HepG2 (cell line): ENCODE results near the gene MROH2A. TPM values are rescaled to one million over a fixed set of nuclear protein-coding genes. Genes with fewer than 3 reads are reported as not detected.

Experiments
- ELF3 ChIP-seq: IDR thresholded peaks from 2 replicates; pipeline ENCODE4 v1.6.1; 2016; ENCODE audit warnings: missing genetic modification reagents, missing compliant biosample characterization
- FOXP1 ChIP-seq, 2 experiments: fragments of 450-650 bp in 1 of 2; IDR thresholded peaks; 2 replicates each; pipeline ENCODE4 v1.6.1; 2017 to 2018; ENCODE audit warnings: antibody characterized with exemption in 1 of 2
- JDP2 ChIP-seq: sonication (generic); formaldehyde crosslinking; IDR thresholded peaks from 2 replicates; pipeline ENCODE4 v1.8.1; 2022; ENCODE audit warnings: missing genetic modification reagents, borderline replicate concordance
- JUN ChIP-seq: sonication (generic); formaldehyde crosslinking; IDR thresholded peaks from 2 replicates; pipeline ENCODE4 v1.4.0; 2020; ENCODE audit warnings: mild to moderate bottlenecking, missing genetic modification reagents
- NFE2L1 ChIP-seq: sonication (generic); formaldehyde crosslinking; IDR thresholded peaks from 2 replicates; pipeline ENCODE4 v1.4.0; 2020; ENCODE audit warnings: missing genetic modification reagents, mild to moderate bottlenecking, borderline replicate concordance
- NFYB ChIP-seq: sonication (generic); formaldehyde crosslinking; IDR thresholded peaks from 2 replicates; pipeline ENCODE4 v1.4.0; 2020; ENCODE audit warnings: missing genetic modification reagents
- NR2F1 ChIP-seq, 2 experiments: fragments of 450-650 bp in 1 of 2; formaldehyde crosslinking in 1 of 2; IDR thresholded peaks; 2 replicates each; pipeline versions ENCODE4 v1.5.0 to v1.6.1; 2016 to 2020; ENCODE audit warnings: mild to moderate bottlenecking in 1 of 2, missing compliant biosample characterization in 1 of 2, missing genetic modification reagents in 1 of 2, moderate library complexity in 1 of 2
- NR3C1 ChIP-seq: sonication (generic); formaldehyde crosslinking; IDR thresholded peaks from 2 replicates; pipeline ENCODE4 v1.4.0; 2020; ENCODE audit warnings: missing genetic modification reagents
- SOX5 ChIP-seq: IDR thresholded peaks from 2 replicates; pipeline ENCODE4 v1.6.1; 2016; ENCODE audit warnings: borderline replicate concordance
- SRSF1 ChIP-seq: fragments of 200-400 bp; formaldehyde crosslinking; optimal IDR thresholded peaks from 2 replicates; pipeline ENCODE3; 2017; ENCODE audit warnings: mild to moderate bottlenecking, low read depth, low read length, moderate library complexity
- TBL1XR1 ChIP-seq: fragments of 150-350 bp; IDR thresholded peaks from 2 replicates; pipeline ENCODE4 v1.6.1; 2014; ENCODE audit warnings: borderline replicate concordance, low read length; ENCODE audit not compliant: partially characterized antibody
- TBX3 ChIP-seq: fragments of 450-650 bp; IDR thresholded peaks from 2 replicates; pipeline ENCODE4 v1.6.1; 2017; ENCODE audit warnings: antibody characterized with exemption, mild to moderate bottlenecking, inconsistent platforms, borderline replicate concordance
- TCF12 ChIP-seq, 2 experiments: fragments of 450-650 bp in 1 of 2; sonication (generic) in 1 of 2; formaldehyde crosslinking in 1 of 2; IDR thresholded peaks; 2 replicates each; pipeline versions ENCODE4 v1.6.1 to v1.8.0; 2017 to 2022; ENCODE audit warnings: antibody characterized with exemption in 1 of 2, mild to moderate bottlenecking in 1 of 2, missing genetic modification reagents in 1 of 2, moderate library complexity in 1 of 2
- ZBTB21 ChIP-seq: sonication (generic); formaldehyde crosslinking; IDR thresholded peaks from 2 replicates; pipeline ENCODE4 v1.4.0; 2020; ENCODE audit warnings: missing genetic modification reagents
- ZC3H13 ChIP-seq: sonication (generic); formaldehyde crosslinking; IDR thresholded peaks from 2 replicates; pipeline ENCODE4 v1.8.1; 2023; ENCODE audit warnings: mild to moderate bottlenecking, missing genetic modification reagents, moderate library complexity
- ZEB1 ChIP-seq: IDR thresholded peaks from 2 replicates; pipeline ENCODE4 v1.6.1; 2012; ENCODE audit warnings: mild to moderate bottlenecking, low read depth, inconsistent platforms; ENCODE audit not compliant: insufficient replicate concordance
- ZFP90 ChIP-seq: sonication (generic); formaldehyde crosslinking; IDR thresholded peaks from 2 replicates; pipeline ENCODE4 v1.8.0; 2022; ENCODE audit warnings: missing genetic modification reagents, mild to moderate bottlenecking, inconsistent platforms, borderline replicate concordance
- ZNF3 ChIP-seq: IDR thresholded peaks from 2 replicates; pipeline ENCODE4 v1.7.0; 2017; ENCODE audit warnings: inconsistent platforms
- ZNF746 ChIP-seq: sonication (generic); formaldehyde crosslinking; IDR thresholded peaks from 2 replicates; pipeline ENCODE4 v1.8.0; 2022; ENCODE audit warnings: mild to moderate bottlenecking, missing genetic modification reagents
- ZNF747 ChIP-seq: sonication (generic); formaldehyde crosslinking; IDR thresholded peaks from 2 replicates; pipeline ENCODE4 v1.8.1; 2023; ENCODE audit warnings: missing genetic modification reagents, mild to moderate bottlenecking, borderline replicate concordance
- ZNF772 ChIP-seq: sonication (generic); formaldehyde crosslinking; IDR thresholded peaks from 2 replicates; pipeline ENCODE4 v1.5.0; 2020; ENCODE audit warnings: mild to moderate bottlenecking, missing genetic modification reagents
- ZNF790 ChIP-seq: sonication (generic); formaldehyde crosslinking; IDR thresholded peaks from 2 replicates; pipeline ENCODE4 v1.8.0; 2022; ENCODE audit warnings: missing genetic modification reagents, mild to moderate bottlenecking, borderline replicate concordance
- ZSCAN20 ChIP-seq: sonication (generic); formaldehyde crosslinking; IDR thresholded peaks from 2 replicates; pipeline ENCODE4 v1.4.0; 2020; ENCODE audit warnings: missing genetic modification reagents, mild to moderate bottlenecking, borderline replicate concordance
- polyA plus RNA-seq, 8 experiments: library from polyadenylated mRNA; depleted of rRNA in 3 of 8; stranded (reverse) in 7 of 8; unstranded in 1 of 8; fragments of >200 nt; fragmentation: Illumina TruSeq in 4 of 8; extraction: Trizol in 4 of 8; gene quantifications; 2 replicates each; pipeline versions ENCODE4 v1.2.1 to v1.2.3, GENCODE V29; 2011 to 2016; ENCODE audit warnings: low read depth in 4 of 8, missing spikeins in 1 of 8, mixed read lengths in 1 of 8; ENCODE audit not compliant: insufficient read depth in 1 of 8
- total RNA-seq, 5 experiments: library from RNA; depleted of rRNA; stranded (reverse); fragments of >200 nt; fragmentation: Illumina TruSeq; extraction: Trizol; gene quantifications; 2 replicates each; pipeline ENCODE4 v1.2.3, GENCODE V29; 2016; ENCODE audit warnings: low read depth in 1 of 5
- TF ChIP-seq, protein P1 (sequence below): sonication (generic); formaldehyde crosslinking; IDR thresholded peaks from 2 replicates; pipeline ENCODE4 v1.4.0; 2020; ENCODE audit warnings: missing genetic modification reagents
- TF ChIP-seq, protein P2 (sequence below): IDR thresholded peaks from 2 replicates; pipeline ENCODE4 v1.6.1; 2016; ENCODE audit warnings: missing compliant biosample characterization, missing genetic modification reagents, borderline replicate concordance

MROH2A gene
- total and polyA plus RNA-seq, 2 of the 13 experiments (the other 11 are each of a cell fraction or from before 2014, with no cell fraction given), result 0.03 to 0.04 TPM

DNA sequence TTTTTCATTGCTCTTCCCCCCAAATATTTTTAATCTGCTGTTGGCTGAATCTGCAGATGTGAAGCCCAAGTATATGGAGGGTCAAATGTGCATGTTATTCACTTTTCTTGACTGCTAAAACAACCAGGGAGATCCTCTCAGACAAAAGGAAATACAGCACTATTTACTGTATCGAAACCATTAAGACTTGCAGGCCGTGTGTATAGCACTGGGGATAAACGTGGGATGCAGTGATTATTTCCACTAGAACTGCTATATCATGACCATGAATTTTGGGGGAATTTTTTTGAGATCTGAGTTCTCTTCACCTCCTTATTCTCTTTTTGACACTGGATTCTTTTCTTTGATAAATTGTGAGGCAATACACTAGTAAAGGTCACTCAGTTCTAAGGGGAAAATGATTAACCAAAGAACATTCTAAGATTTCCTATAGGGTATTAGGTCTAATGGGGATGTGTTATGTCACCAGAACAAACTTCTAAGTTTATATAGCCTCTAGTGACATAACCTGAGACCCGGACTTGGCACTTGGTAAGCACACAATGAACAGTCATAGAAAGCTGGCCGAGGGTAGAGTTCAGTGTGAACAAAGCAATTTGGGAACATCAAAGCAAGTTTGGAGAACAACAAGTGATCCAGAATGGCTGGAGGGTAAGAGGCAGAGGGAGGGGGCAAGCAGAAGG lies 32.9 kb upstream of the MROH2A start (continued):
- TF ChIP-seq, protein P1, sequence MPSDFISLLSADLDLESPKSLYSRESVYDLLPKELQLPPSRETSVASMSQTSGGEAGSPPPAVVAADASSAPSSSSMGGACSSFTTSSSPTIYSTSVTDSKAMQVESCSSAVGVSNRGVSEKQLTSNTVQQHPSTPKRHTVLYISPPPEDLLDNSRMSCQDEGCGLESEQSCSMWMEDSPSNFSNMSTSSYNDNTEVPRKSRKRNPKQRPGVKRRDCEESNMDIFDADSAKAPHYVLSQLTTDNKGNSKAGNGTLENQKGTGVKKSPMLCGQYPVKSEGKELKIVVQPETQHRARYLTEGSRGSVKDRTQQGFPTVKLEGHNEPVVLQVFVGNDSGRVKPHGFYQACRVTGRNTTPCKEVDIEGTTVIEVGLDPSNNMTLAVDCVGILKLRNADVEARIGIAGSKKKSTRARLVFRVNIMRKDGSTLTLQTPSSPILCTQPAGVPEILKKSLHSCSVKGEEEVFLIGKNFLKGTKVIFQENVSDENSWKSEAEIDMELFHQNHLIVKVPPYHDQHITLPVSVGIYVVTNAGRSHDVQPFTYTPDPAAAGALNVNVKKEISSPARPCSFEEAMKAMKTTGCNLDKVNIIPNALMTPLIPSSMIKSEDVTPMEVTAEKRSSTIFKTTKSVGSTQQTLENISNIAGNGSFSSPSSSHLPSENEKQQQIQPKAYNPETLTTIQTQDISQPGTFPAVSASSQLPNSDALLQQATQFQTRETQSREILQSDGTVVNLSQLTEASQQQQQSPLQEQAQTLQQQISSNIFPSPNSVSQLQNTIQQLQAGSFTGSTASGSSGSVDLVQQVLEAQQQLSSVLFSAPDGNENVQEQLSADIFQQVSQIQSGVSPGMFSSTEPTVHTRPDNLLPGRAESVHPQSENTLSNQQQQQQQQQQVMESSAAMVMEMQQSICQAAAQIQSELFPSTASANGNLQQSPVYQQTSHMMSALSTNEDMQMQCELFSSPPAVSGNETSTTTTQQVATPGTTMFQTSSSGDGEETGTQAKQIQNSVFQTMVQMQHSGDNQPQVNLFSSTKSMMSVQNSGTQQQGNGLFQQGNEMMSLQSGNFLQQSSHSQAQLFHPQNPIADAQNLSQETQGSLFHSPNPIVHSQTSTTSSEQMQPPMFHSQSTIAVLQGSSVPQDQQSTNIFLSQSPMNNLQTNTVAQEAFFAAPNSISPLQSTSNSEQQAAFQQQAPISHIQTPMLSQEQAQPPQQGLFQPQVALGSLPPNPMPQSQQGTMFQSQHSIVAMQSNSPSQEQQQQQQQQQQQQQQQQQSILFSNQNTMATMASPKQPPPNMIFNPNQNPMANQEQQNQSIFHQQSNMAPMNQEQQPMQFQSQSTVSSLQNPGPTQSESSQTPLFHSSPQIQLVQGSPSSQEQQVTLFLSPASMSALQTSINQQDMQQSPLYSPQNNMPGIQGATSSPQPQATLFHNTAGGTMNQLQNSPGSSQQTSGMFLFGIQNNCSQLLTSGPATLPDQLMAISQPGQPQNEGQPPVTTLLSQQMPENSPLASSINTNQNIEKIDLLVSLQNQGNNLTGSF (CRISPR knock-in tag), result no peak
- 0 out of 2 replicates have a peak, but pooled peaks have one; percentile 9 for TF ChIP-seq ZNF790 (CRISPR knock-in tag)
- peak; percentile 89 for TF ChIP-seq ZNF772
- no peak for TF ChIP-seq NR3C1 (CRISPR knock-in tag)
- peak; percentile 73; the same call in 1 of the 2 replicates for TF ChIP-seq ZNF3 (CRISPR knock-in tag)
- TF ChIP-seq SRSF1, result no peak
- no peak for TF ChIP-seq TCF12 (IDR thresholded peaks at IDR 0.05)
- peak; percentile 98 for TF ChIP-seq TCF12 (CRISPR knock-in tag; IDR thresholded peaks at IDR 0.05)
- TF ChIP-seq, protein P2, sequence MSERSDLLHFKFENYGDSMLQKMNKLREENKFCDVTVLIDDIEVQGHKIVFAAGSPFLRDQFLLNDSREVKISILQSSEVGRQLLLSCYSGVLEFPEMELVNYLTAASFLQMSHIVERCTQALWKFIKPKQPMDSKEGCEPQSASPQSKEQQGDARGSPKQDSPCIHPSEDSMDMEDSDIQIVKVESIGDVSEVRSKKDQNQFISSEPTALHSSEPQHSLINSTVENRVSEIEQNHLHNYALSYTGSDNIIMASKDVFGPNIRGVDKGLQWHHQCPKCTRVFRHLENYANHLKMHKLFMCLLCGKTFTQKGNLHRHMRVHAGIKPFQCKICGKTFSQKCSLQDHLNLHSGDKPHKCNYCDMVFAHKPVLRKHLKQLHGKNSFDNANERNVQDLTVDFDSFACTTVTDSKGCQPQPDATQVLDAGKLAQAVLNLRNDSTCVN, result peak; percentile 96
- 0 out of 2 replicates have a peak, but pooled peaks have one; percentile 27 for TF ChIP-seq ZFP90 (CRISPR knock-in tag)
- TF ChIP-seq JUN (CRISPR knock-in tag), result peak; percentile 94
- peak; percentile 77 for TF ChIP-seq ZEB1
- peak; percentile 82; the same call in 1 of the 2 replicates for TF ChIP-seq ZNF746
- no peak for TF ChIP-seq NFE2L1
- TF ChIP-seq FOXP1 (IDR thresholded peaks at IDR 0.05), result peak; percentile 78
- TF ChIP-seq FOXP1 (CRISPR knock-in tag; IDR thresholded peaks at IDR 0.05), result peak; percentile 97
- no peak for TF ChIP-seq ZNF747
- TF ChIP-seq SOX5 (CRISPR knock-in tag), result peak; percentile 99
- peak; percentile 81 for TF ChIP-seq ZC3H13 (CRISPR knock-in tag)
- no peak for TF ChIP-seq ZSCAN20 (CRISPR knock-in tag)
- peak; percentile 46; the same call in 1 of the 2 replicates for TF ChIP-seq NFYB (CRISPR knock-in tag)
- peak; percentile 99 for TF ChIP-seq TBX3
- TF ChIP-seq NR2F1 (CRISPR knock-in tag; IDR thresholded peaks at IDR 0.05), result peak; percentile 97 to 99
- TF ChIP-seq JDP2 (CRISPR knock-in tag), result peak; percentile 76; the same call in 1 of the 2 replicates
- TF ChIP-seq ZBTB21, result peak; percentile 82
- TF ChIP-seq TBL1XR1, result peak; percentile 100
- peak; percentile 88 for TF ChIP-seq ELF3 (CRISPR knock-in tag)
